ENCODE results near the gene CMTM1. TPM values are rescaled to one million over a fixed set of nuclear protein-coding genes. Genes with fewer than 3 reads are reported as not detected.

Gene CMTM1
- total RNA-seq, 6 experiments from 2014 or later = 0.69 to 1.6 (median 0.90) TPM; not detected in 1

GRCh38 chr16:66521951-66522771 lies 44.1 kb upstream of the CMTM1 start:
- peak; percentile 11 to 35 (median 15) for ATAC-seq
- Histone ChIP-seq H3K9me3 (no peaks in the 10 kb centered on the region), H3K36me3 (no peaks in the 10 kb centered on the region), H3K27me3 (no peaks in the 10 kb centered on the region), H3K27ac (peak overlapping the region; percentile 43 to 99 (median 70)), H3K4me1 (peaks cover 0 to 44% (median 12%) of the 10 kb centered on the region in 4 donors), H3K4me3 (no peak overlapping the region)
- intact Hi-C loops (cut with DNase I) = no loop called here
- 50% methylated on average over 12 of the region's 17 CpGs for WGBS (ENCODE audit: insufficient coverage, low coverage, low lambda C conversion rate, missing lambda C conversion rate)
- DNase-seq = peak; percentile 64 to 79 (median 67)
- TF ChIP-seq POLR2A (IDR thresholded peaks at IDR 0.05) (no peak), CTCF (IDR thresholded peaks at IDR 0.05) (no peak)

- 93% methylated on average over 5 of the region's 11 CpGs for WGBS (ENCODE audit: insufficient coverage, low coverage, low lambda C conversion rate, missing lambda C conversion rate)
- Histone ChIP-seq H3K9me3 (no peaks in the 10 kb centered on the region), H3K27ac (peak overlapping the region; percentile 23 to 70 (median 49)), H3K4me3 (no peak overlapping the region), H3K36me3 (peaks cover 0 to under 1% (median 0%) of the 10 kb centered on the region in 4 donors), H3K27me3 (no peaks in the 10 kb centered on the region), H3K4me1 (peaks cover 0 to 36% (median 5%) of the 10 kb centered on the region in 4 donors)
- no peak for ATAC-seq
- peak in 1 of 3 donors; percentile 39 for DNase-seq
- intact Hi-C loops (cut with DNase I) = no loop called here
- TF ChIP-seq CTCF (IDR thresholded peaks at IDR 0.05) (no peak), POLR2A (IDR thresholded peaks at IDR 0.05) (no peak)
Observed at GRCh38 chr16:66522816-66523590, 43.2 kb upstream of the CMTM1 start.

- Histone ChIP-seq H3K4me3 (no peak overlapping the region), H3K9me3 (no peaks in the 10 kb centered on the region), H3K36me3 (peaks cover 0 to 9% (median under 1%) of the 10 kb centered on the region in 4 donors), H3K27me3 (no peaks in the 10 kb centered on the region), H3K4me1 (peaks cover 0 to 28% (median 0%) of the 10 kb centered on the region in 4 donors), H3K27ac (peak overlapping the region; percentile 23 to 70 (median 49))
- peak in 1 of 3 donors; percentile 49 for DNase-seq
- 47% methylated on average over 8 of the region's 9 CpGs for WGBS (ENCODE audit: insufficient coverage, low coverage, low lambda C conversion rate, missing lambda C conversion rate)
- TF ChIP-seq CTCF (IDR thresholded peaks at IDR 0.05) (no peak), POLR2A (IDR thresholded peaks at IDR 0.05) (no peak)
- intact Hi-C loops (cut with DNase I) = no loop called here
- ATAC-seq = peak; percentile 6 to 30 (median 17)
Observed at GRCh38 chr16:66523861-66524354, 42.3 kb upstream of the CMTM1 start.

- intact Hi-C loops (cut with DNase I) = no loop called here
- H3K36me3 ChIP-seq = peaks cover 0 to 16% (median 4%) of the 10 kb centered on the region in 4 donors
- H3K4me3 ChIP-seq = no peak overlapping the region
- H3K4me1 ChIP-seq = peaks cover 0 to 23% (median 0%) of the 10 kb centered on the region in 4 donors
- no peaks in the 10 kb centered on the region for H3K27me3 ChIP-seq
- 50% methylated on average over 5 of the region's 6 CpGs for WGBS (ENCODE audit: insufficient coverage, low coverage, low lambda C conversion rate, missing lambda C conversion rate)
- H3K9me3 ChIP-seq = no peaks in the 10 kb centered on the region
- DNase-seq (peak in 1 of 3 donors; percentile 59), ATAC-seq (peak; percentile 40 to 51 (median 46))
- H3K27ac ChIP-seq = peak overlapping the region in 2 of 3 donors; percentile 49 to 70
- TF ChIP-seq CTCF (IDR thresholded peaks at IDR 0.05) (peak in 1 of 4 donors; percentile 22), POLR2A (IDR thresholded peaks at IDR 0.05) (no peak)
Observed at GRCh38 chr16:66524601-66525164, 41.6 kb upstream of the CMTM1 start.

Measured in right lobe of liver (tissue), 6 donors.